ENCODE data around the gene ATP5F1B.
A peak's percentile ranks its signal among the peaks of the same experiment; 100 is the strongest.

Gene ATP5F1B

GRCh38 chr12:56645201-56645716, 525 bp downstream of the ATP5F1B start:
- DNase-seq (ENCODE audit: low spot score) = no peak

- no peak for DNase-seq (ENCODE audit: low spot score)
Measured at GRCh38 chr12:56644654-56645053, 1.1 kb downstream of the ATP5F1B start.

- no peak for DNase-seq (ENCODE audit: low spot score)
Measured at GRCh38 chr12:56641219-56641618, 4.6 kb downstream of the ATP5F1B start.

- DNase-seq (ENCODE audit: low spot score) = no peak
Measured at GRCh38 chr12:56637621-56638020, 8.2 kb downstream of the ATP5F1B start.

GRCh38 chr12:56636675-56637540, 8.9 kb downstream of the ATP5F1B start:
- peak; percentile 92 for DNase-seq (ENCODE audit: low spot score)

- peak; percentile 81 for DNase-seq (ENCODE audit: low spot score)
Measured at GRCh38 chr12:56635806-56636674, 9.7 kb downstream of the ATP5F1B start.

- peak; percentile 68 for DNase-seq (ENCODE audit: low spot score)
Measured at GRCh38 chr12:56634837-56635791, 10.7 kb downstream of the ATP5F1B start.

GRCh38 chr12:56634242-56634836, 11.4 kb downstream of the ATP5F1B start:
- DNase-seq (ENCODE audit: low spot score) = no peak

- DNase-seq (ENCODE audit: low spot score) = no peak
Measured at GRCh38 chr12:56633468-56634241, 12.1 kb downstream of the ATP5F1B start.

- DNase-seq (ENCODE audit: low spot score) = no peak
Measured at GRCh38 chr12:56632701-56633467, 12.9 kb downstream of the ATP5F1B start.

GRCh38 chr12:56631790-56632700, 13.7 kb downstream of the ATP5F1B start:
- DNase-seq (ENCODE audit: low spot score) = peak; percentile 45

GRCh38 chr12:56630180-56630632, 15.6 kb downstream of the ATP5F1B start, which contains the start of gene BAZ2A:
TSS of gene BAZ2A (minus strand) at chr12:56630326. CDS start at chr12:56617530, 12,796 bp downstream.
- DNase-seq (ENCODE audit: low spot score) = peak; percentile 81

- DNase-seq (ENCODE audit: low spot score) = peak; percentile 16
Measured at GRCh38 chr12:56629459-56630179, 16.2 kb downstream of the ATP5F1B start.

- DNase-seq (ENCODE audit: low spot score) = peak; percentile 48
Measured at GRCh38 chr12:56628671-56629458, 16.9 kb downstream of the ATP5F1B start.

GRCh38 chr12:56626701-56627100, 19.1 kb downstream of the ATP5F1B start:
- no peak for DNase-seq (ENCODE audit: low spot score)

- DNase-seq (ENCODE audit: low spot score) = no peak
Measured at GRCh38 chr12:56622535-56622934, 23.2 kb downstream of the ATP5F1B start.

- DNase-seq (ENCODE audit: low spot score) = no peak
Measured at GRCh38 chr12:56616925-56617324, 28.9 kb downstream of the ATP5F1B start.

All from CD4-positive, alpha-beta T cell treated with Interleukin-15 for 4 hours (primary cell).